ENCODE data around the gene KRTAP4-7. TPM values are rescaled to one million over a fixed set of nuclear protein-coding genes. Genes with fewer than 3 reads are reported as not detected.
A peak's percentile ranks its signal among the peaks of the same experiment; 100 is the strongest.

Gene KRTAP4-7
- total RNA-seq, 1 experiment from 2014 or later: not detected

- no peak for TF ChIP-seq EZH2phosphoT487 (IDR thresholded peaks at IDR 0.05; ENCODE audit: borderline replicate concordance)
- TF ChIP-seq SRF (IDR thresholded peaks at IDR 0.05; ENCODE audit: low read depth): peak; percentile 76; the same call in 1 of the 2 replicates
- TF ChIP-seq EZH2 (IDR thresholded peaks at IDR 0.05): no peak
Measured at GRCh38 chr17:41131979-41132378, 48.0 kb downstream of the KRTAP4-7 start (continued).

- peaks cover 3 to 31% of the 10 kb centered on the region in 2 experiments; a peak in 2 of 4 replicates for H3K4me1 ChIP-seq (ENCODE audit: control insufficient read depth in 1 of 2, insufficient read depth in 2 of 2, low read length in 2 of 2)
- ChIA-PET RAD21 (ENCODE audit: low non-redundant PET in 1 of 2, low total read pairs in 2 of 2, uncharacterized antibody in 2 of 2, unreplicated experiment in 2 of 2) (no interaction called here), CTCF (no interaction called here), POLR2A (no interaction called here)
- intact Hi-C loops (cut with micrococcal nuclease): no loop called here
- peaks cover 0 to 10% of the 10 kb centered on the region in 2 experiments; a peak in 2 of 4 replicates for H3K9me3 ChIP-seq (ENCODE audit: control insufficient read depth in 1 of 2, insufficient read depth in 1 of 2, low read depth in 1 of 2, low read length in 2 of 2)
- peak overlapping the region; percentile 32 for H2AFZ ChIP-seq (ENCODE audit: low read depth, low read length, poor library complexity, severe bottlenecking)
- no peaks in the 10 kb centered on the region for H4K20me1 ChIP-seq (ENCODE audit: insufficient read depth)
- no peak overlapping the region for H3K27ac ChIP-seq (ENCODE audit: low read depth, low read length)
- TF ChIP-seq POLR2AphosphoS5 (IDR thresholded peaks at IDR 0.05; ENCODE audit: low read depth, low read length) (no peak), ELF1 (IDR thresholded peaks at IDR 0.05; ENCODE audit: borderline replicate concordance, low read depth) (no peak), YY1 (IDR thresholded peaks at IDR 0.05; ENCODE audit: extremely low read depth, insufficient replicate concordance, low read depth, low read length) (no peak)
- H3K4me2 ChIP-seq (ENCODE audit: low read length): no peak overlapping the region
- no TSS peak for BruUV-seq (replicated peaks)
- no peaks in the 10 kb centered on the region for H3K27me3 ChIP-seq (ENCODE audit: insufficient read depth, low read length)
- DNase-seq (ENCODE audit: low read depth, low spot score) (no peak), ATAC-seq (no peak)
- H3K79me2 ChIP-seq (ENCODE audit: insufficient read depth, low read length): no peaks in the 10 kb centered on the region
- H3K9me2 ChIP-seq (ENCODE audit: insufficient read depth): no peaks in the 10 kb centered on the region
- no peak overlapping the region for H3K4me3 ChIP-seq (replicated peaks in 1 of 2; ENCODE audit: low read depth in 1 of 2, low read length in 2 of 2)
- H3K36me3 ChIP-seq (ENCODE audit: control insufficient read depth in 1 of 2, insufficient read depth in 2 of 2, low read length in 2 of 2): peaks cover 0 to 19% of the 10 kb centered on the region in 2 experiments; a peak in 2 of 4 replicates
- no peak overlapping the region for H3K9ac ChIP-seq (ENCODE audit: low read length)
Measured at GRCh38 chr17:41133880-41134735, 50.2 kb downstream of the KRTAP4-7 start.

Other genes with a start within 250 kb of the KRTAP4-7 start
- gene KRT12, start 216.9 kb upstream of the KRTAP4-7 start, total RNA-seq (2021; ENCODE audit: unreplicated experiment): not detected
- gene KRT20, start 198.9 kb upstream of the KRTAP4-7 start, total RNA-seq (2021; ENCODE audit: unreplicated experiment): 1.5 TPM
- 19.0 TPM for gene KRT23, start 146.5 kb upstream of the KRTAP4-7 start, total RNA-seq (2021; ENCODE audit: unreplicated experiment)
- not detected for gene KRT39, start 117.2 kb upstream of the KRTAP4-7 start, total RNA-seq (2021; ENCODE audit: unreplicated experiment)
- not detected for gene KRT40, start 99.8 kb upstream of the KRTAP4-7 start, total RNA-seq (2021; ENCODE audit: unreplicated experiment)
- not detected for gene KRTAP3-3, start 90.0 kb upstream of the KRTAP4-7 start, total RNA-seq (2021; ENCODE audit: unreplicated experiment)
- gene KRTAP3-2, start 84.2 kb upstream of the KRTAP4-7 start, total RNA-seq (2021; ENCODE audit: unreplicated experiment): not detected
- not detected for gene KRTAP3-1, start 75.0 kb upstream of the KRTAP4-7 start, total RNA-seq (2021; ENCODE audit: unreplicated experiment)
- not detected for gene KRTAP1-5, start 56.9 kb upstream of the KRTAP4-7 start, total RNA-seq (2021; ENCODE audit: unreplicated experiment)
- gene KRTAP1-4, start 54.0 kb upstream of the KRTAP4-7 start, total RNA-seq (2021; ENCODE audit: unreplicated experiment): not detected
- gene KRTAP1-3, start 49.3 kb upstream of the KRTAP4-7 start, total RNA-seq (2021; ENCODE audit: unreplicated experiment): not detected
- not detected for gene KRTAP1-1, start 42.7 kb upstream of the KRTAP4-7 start, total RNA-seq (2021; ENCODE audit: unreplicated experiment)
- gene KRTAP2-1, start 36.8 kb upstream of the KRTAP4-7 start, total RNA-seq (2021; ENCODE audit: unreplicated experiment): not detected
- 1.2 TPM for gene KRTAP2-2, start 28.9 kb upstream of the KRTAP4-7 start, total RNA-seq (2021; ENCODE audit: unreplicated experiment)
- gene KRTAP2-3, start 24.0 kb upstream of the KRTAP4-7 start, total RNA-seq (2021; ENCODE audit: unreplicated experiment): 6.3 TPM
- gene KRTAP2-4, start 18.3 kb upstream of the KRTAP4-7 start, total RNA-seq (2021; ENCODE audit: unreplicated experiment): 0.76 TPM
- not detected for gene KRTAP4-8, start 14.0 kb downstream of the KRTAP4-7 start, total RNA-seq (2021; ENCODE audit: unreplicated experiment)
- gene KRTAP4-16, start 18.1 kb downstream of the KRTAP4-7 start, total RNA-seq (2021; ENCODE audit: unreplicated experiment): not detected
- not detected for gene KRTAP4-9, start 21.2 kb downstream of the KRTAP4-7 start, total RNA-seq (2021; ENCODE audit: unreplicated experiment)
- not detected for gene KRTAP4-11, start 34.2 kb downstream of the KRTAP4-7 start, total RNA-seq (2021; ENCODE audit: unreplicated experiment)
- not detected for gene KRTAP4-12, start 40.0 kb downstream of the KRTAP4-7 start, total RNA-seq (2021; ENCODE audit: unreplicated experiment)
- gene KRTAP4-6, start 56.4 kb downstream of the KRTAP4-7 start, total RNA-seq (2021; ENCODE audit: unreplicated experiment): not detected
- not detected for gene KRTAP4-5, start 65.7 kb downstream of the KRTAP4-7 start, total RNA-seq (2021; ENCODE audit: unreplicated experiment)
- not detected for gene KRTAP4-4, start 76.6 kb downstream of the KRTAP4-7 start, total RNA-seq (2021; ENCODE audit: unreplicated experiment)
- not detected for gene KRTAP4-3, start 84.1 kb downstream of the KRTAP4-7 start, total RNA-seq (2021; ENCODE audit: unreplicated experiment)
- not detected for gene KRTAP4-2, start 94.1 kb downstream of the KRTAP4-7 start, total RNA-seq (2021; ENCODE audit: unreplicated experiment)
- gene KRTAP4-1, start 100.8 kb downstream of the KRTAP4-7 start, total RNA-seq (2021; ENCODE audit: unreplicated experiment): not detected
- not detected for gene KRTAP9-1, start 105.7 kb downstream of the KRTAP4-7 start, total RNA-seq (2021; ENCODE audit: unreplicated experiment)
- not detected for gene KRTAP9-2, start 142.5 kb downstream of the KRTAP4-7 start, total RNA-seq (2021; ENCODE audit: unreplicated experiment)
- not detected for gene KRTAP9-3, start 148.3 kb downstream of the KRTAP4-7 start, total RNA-seq (2021; ENCODE audit: unreplicated experiment)
- not detected for gene KRTAP9-8, start 153.8 kb downstream of the KRTAP4-7 start, total RNA-seq (2021; ENCODE audit: unreplicated experiment)
- not detected for gene KRTAP9-4, start 165.5 kb downstream of the KRTAP4-7 start, total RNA-seq (2021; ENCODE audit: unreplicated experiment)
- not detected for gene KRTAP9-9, start 171.2 kb downstream of the KRTAP4-7 start, total RNA-seq (2021; ENCODE audit: unreplicated experiment)
- not detected for gene KRTAP9-6, start 181.2 kb downstream of the KRTAP4-7 start, total RNA-seq (2021; ENCODE audit: unreplicated experiment)
- gene KRTAP9-7, start 191.5 kb downstream of the KRTAP4-7 start, total RNA-seq (2021; ENCODE audit: unreplicated experiment): not detected
- 0.22 TPM for gene KRTAP29-1, start 218.7 kb downstream of the KRTAP4-7 start, total RNA-seq (2021; ENCODE audit: unreplicated experiment)
- not detected for gene KRTAP16-1, start 225.2 kb downstream of the KRTAP4-7 start, total RNA-seq (2021; ENCODE audit: unreplicated experiment)
- not detected for gene KRTAP17-1, start 231.6 kb downstream of the KRTAP4-7 start, total RNA-seq (2021; ENCODE audit: unreplicated experiment)

Data from HCT116 (cell line).